ENCODE measurements around the gene ITIH6. TPM values are rescaled to one million over a fixed set of nuclear protein-coding genes. Genes with fewer than 3 reads are reported as not detected.

Gene ITIH6
- total and polyA plus RNA-seq, 12 donors, result not detected

GRCh38 chrX:54810532-54810931, 12.5 kb upstream of the ITIH6 start:
- no peaks in the 10 kb centered on the region for H3K27me3 ChIP-seq
- no peak for TF ChIP-seq CTCF (IDR thresholded peaks at IDR 0.05)
- peaks cover 0 to 62% (median 34%) of the 10 kb centered on the region in 9 donors for H3K36me3 ChIP-seq
- H3K27ac ChIP-seq, result no peak overlapping the region
- peaks cover 0 to 16% (median 7%) of the 10 kb centered on the region in 9 donors for H3K4me1 ChIP-seq
- ATAC-seq, result no peak
- DNase-seq, result no peak
- no peak overlapping the region for H3K4me3 ChIP-seq
- H3K9me3 ChIP-seq, result no peaks in the 10 kb centered on the region
- 83 to 84% methylated on average over 4 to 5 of the region's 5 CpGs for WGBS, 2 donors
- intact Hi-C loops (cut with DNase I), result loop anchor here in 1 of 10 donors (10.0 kb wide), 1 partner anchor 194 kb away; the partner anchor contains the start of gene APEX2

- WGBS, 2 donors, result 1 to 3% methylated on average over 26 to 38 of the region's 38 CpGs
- intact Hi-C loops (cut with DNase I), result loop anchor here in 4 of 10 donors (5.0 to 10.0 kb wide), 4 partner anchors 164 to 764 kb away; partner anchors contain the start of genes APEX2 (in 1 of the 4) and PHF8 (in 1 of the 4)
- H3K9me3 ChIP-seq, result no peaks in the 10 kb centered on the region
Observed at GRCh38 chrX:54808605-54809483, 10.8 kb upstream of the ITIH6 start.

GRCh38 chrX:54808109-54808604, 10.1 kb upstream of the ITIH6 start:
- H3K36me3 ChIP-seq, result peaks cover 0 to 38% (median 15%) of the 10 kb centered on the region in 9 donors
- ATAC-seq, result peak; percentile 82 to 95 (median 92)

More at GRCh38 chrX:54808605-54809483, 10.8 kb upstream of the ITIH6 start:
- Histone ChIP-seq H3K4me1 (peaks cover 0 to 16% (median 7%) of the 10 kb centered on the region in 9 donors), H3K4me3 (peak overlapping the region; percentile 47 to 84 (median 72)), H3K27me3 (no peaks in the 10 kb centered on the region), H3K27ac (peak overlapping the region; percentile 65 to 94 (median 92)), H3K36me3 (peaks cover 0 to 45% (median 19%) of the 10 kb centered on the region in 9 donors)
- no peak for TF ChIP-seq CTCF (IDR thresholded peaks at IDR 0.05)
- peak; percentile 89 to 93 for DNase-seq
- ATAC-seq, result peak; percentile 87 to 96 (median 93)

More at GRCh38 chrX:54808109-54808604, 10.1 kb upstream of the ITIH6 start:
- Histone ChIP-seq H3K27ac (peak overlapping the region; percentile 65 to 94 (median 92)), H3K27me3 (no peaks in the 10 kb centered on the region), H3K9me3 (no peaks in the 10 kb centered on the region), H3K4me1 (peaks cover 0 to 16% (median 7%) of the 10 kb centered on the region in 9 donors), H3K4me3 (peak overlapping the region; percentile 47 to 84 (median 72))
- peak; percentile 77 to 80 for DNase-seq
- WGBS, 2 donors, result 0 to 2% methylated on average over 19 to 23 of the region's 23 CpGs
- no peak for TF ChIP-seq CTCF (IDR thresholded peaks at IDR 0.05)
- intact Hi-C loops (cut with DNase I), result loop anchor here in 4 of 10 donors (5.0 to 10.0 kb wide), 4 partner anchors 163 to 763 kb away; partner anchors contain the start of genes APEX2 (in 1 of the 4) and PHF8 (in 1 of the 4)

Data from heart right ventricle (tissue), 16 donors.